GM12878 (cell line): ENCODE data around the gene SH3D19. TPM values are rescaled to one million over a fixed set of nuclear protein-coding genes. Genes with fewer than 3 reads are reported as not detected.

Experiments
- ATAC-seq: fragments of 200-7000 bp; cut with Tn5 transposase; 3 replicates; pipeline ENCODE4 v1.9.1; 2020; ENCODE audit warnings: mild to moderate bottlenecking, moderate library complexity
- BruUV-seq: library from RNA; stranded (reverse); fragments of 400-500 nt; replicated peaks from 2 replicates; lab custom pipeline; 2021; lab: Mats Ljungman, UMichigan
- CTCF ChIA-PET: fragments of 300-600 bp; sonication (Branson Sonifier 250); formaldehyde crosslinking; extraction: SDS; loops from one replicate; lab custom pipeline; 2021; ENCODE audit warnings: inconsistent platforms; lab: Yijun Ruan, JAX
- POLR2A ChIA-PET: fragments of 350-600 bp; formaldehyde crosslinking; extraction: SDS; loops from one replicate; lab custom pipeline; 2021; ENCODE audit warnings: inconsistent platforms; lab: Charles Lee
- RAD21 ChIA-PET: fragments of 300-600 bp; sonication (Branson Sonifier 250); formaldehyde crosslinking; loops from one replicate; lab custom pipeline; 2023; ENCODE audit warnings: antibody characterized with exemption; ENCODE audit not compliant: unreplicated experiment; lab: Charles Lee
- SMC1A ChIA-PET: fragments of 300-600 bp; sonication (Branson Sonifier 250); formaldehyde crosslinking; loops from one replicate; lab custom pipeline; 2023; ENCODE audit not compliant: unreplicated experiment, uncharacterized antibody; lab: Charles Lee
- DNase-seq: peaks from one replicate; pipeline ENCODE4 v3.0.0-alpha.2; 2011; ENCODE audit warnings: low read depth, low spot score
- FAIRE-seq: peaks from 3 replicates; lab custom pipeline; 2011; peaks lifted over from hg19 to GRCh38; lab: Jason Lieb, UNC
- H2AFZ ChIP-seq: 2 replicates; pipeline ENCODE4 v1.6.0; 2011; ENCODE audit warnings: low read depth, low read length, control low read depth; ENCODE audit not compliant: control insufficient read depth
- H3K27ac ChIP-seq: 2 replicates; pipeline ENCODE4 v1.5.1; 2011; ENCODE audit warnings: control low read depth; ENCODE audit not compliant: control insufficient read depth, insufficient read depth
- H3K27me3 ChIP-seq, 2 experiments: replicated peaks in 1 of 2; 2 replicates each; pipeline versions ENCODE4 v1.6.0 to v1.6.1; 2011; ENCODE audit warnings: low read length in 1 of 2; ENCODE audit not compliant: control insufficient read depth in 2 of 2, insufficient read depth in 2 of 2
- H3K36me3 ChIP-seq, 2 experiments: 2 replicates each; pipeline ENCODE4 v1.5.1; 2011; ENCODE audit warnings: low read length in 1 of 2; ENCODE audit not compliant: control insufficient read depth in 2 of 2, insufficient read depth in 2 of 2
- H3K4me1 ChIP-seq: 2 replicates; pipeline ENCODE4 v1.6.1; 2011; ENCODE audit warnings: mild to moderate bottlenecking, low read length, moderate library complexity, mixed read lengths; ENCODE audit not compliant: control insufficient read depth, insufficient read depth
- H3K4me2 ChIP-seq: 2 replicates; pipeline ENCODE4 v1.6.0; 2011; ENCODE audit warnings: control low read depth; ENCODE audit not compliant: control insufficient read depth, insufficient read depth
- H3K4me3 ChIP-seq: fragments of 200-600 bp; sonication (generic); 2 replicates; pipeline ENCODE4 v1.5.1; 2016
- H3K79me2 ChIP-seq: 2 replicates; pipeline ENCODE4 v1.6.0; 2011; ENCODE audit warnings: low read length; ENCODE audit not compliant: control insufficient read depth, insufficient read depth
- H3K9ac ChIP-seq: 2 replicates; pipeline ENCODE4 v1.8.0; 2011; ENCODE audit warnings: low read length, control low read depth, mixed read lengths; ENCODE audit not compliant: control insufficient read depth, insufficient read depth
- H3K9me3 ChIP-seq: replicated peaks from 3 replicates; pipeline ENCODE4 v1.5.1; 2011; ENCODE audit warnings: mild to moderate bottlenecking, low read length; ENCODE audit not compliant: control insufficient read depth, insufficient read depth
- H4K20me1 ChIP-seq: 2 replicates; pipeline ENCODE4 v1.6.0; 2011; ENCODE audit not compliant: control insufficient read depth, insufficient read depth
- CEBPB ChIP-seq, 2 experiments: fragments of 150-350 bp in 1 of 2; IDR thresholded peaks; 2 replicates each; pipeline ENCODE4 v1.6.1; 2012 to 2014; ENCODE audit warnings: low read depth in 2 of 2, low read length in 2 of 2, borderline replicate concordance in 1 of 2, inconsistent platforms in 1 of 2
- CHD1 ChIP-seq: IDR thresholded peaks from 2 replicates; pipeline ENCODE4 v1.6.1; 2012; ENCODE audit warnings: low read depth, low read length, improper control_type of control experiment
- CREM ChIP-seq: IDR thresholded peaks from 2 replicates; pipeline ENCODE4 v1.6.1; 2014; ENCODE audit warnings: antibody characterized with exemption, low read depth
- KLF5 ChIP-seq: fragments of 450-650 bp; IDR thresholded peaks from 2 replicates; pipeline ENCODE4 v1.6.1; 2014; ENCODE audit warnings: mild to moderate bottlenecking; ENCODE audit not compliant: partially characterized antibody
- MTA2 ChIP-seq: fragments of 450-650 bp; IDR thresholded peaks from 2 replicates; pipeline ENCODE4 v1.6.1; 2016; ENCODE audit warnings: low read depth, mild to moderate bottlenecking, moderate library complexity
- POLR2A ChIP-seq: IDR thresholded peaks from 2 replicates; pipeline ENCODE4 v1.6.1; 2011; ENCODE audit warnings: low read depth, mild to moderate bottlenecking, low read length
- RFX5 ChIP-seq: IDR thresholded peaks from 2 replicates; pipeline ENCODE4 v1.6.1; 2011; ENCODE audit warnings: low read depth, low read length, improper control_type of control experiment
- SMARCA5 ChIP-seq: fragments of 450-650 bp; IDR thresholded peaks from 2 replicates; pipeline ENCODE4 v1.6.1; 2017; ENCODE audit warnings: mild to moderate bottlenecking
- TCF7 ChIP-seq: IDR thresholded peaks from 2 replicates; pipeline ENCODE4 v1.6.1; 2014; ENCODE audit warnings: antibody characterized with exemption, borderline replicate concordance
- WGBS: methylation state at CpG from one replicate; pipeline ENCODE4 v1.1.6; 2016; ENCODE audit warnings: low lambda C conversion rate; ENCODE audit not compliant: insufficient replicate concordance, insufficient coverage; ENCODE audit errors: missing lambda C conversion rate; 5-methylcytosine and 5-hydroxymethylcytosine counted together
- in situ Hi-C: fragments of 300-500 bp; cut with MboI; formaldehyde crosslinking; loops from 9 replicates; pipeline ENCODE4 v1.14.3; 2018; ENCODE audit warnings: mixed read lengths
- intact Hi-C: fragments of 100-400 bp; cut with micrococcal nuclease; formaldehyde crosslinking; loops from one replicate; pipeline ENCODE4 v1.14.2; 2022; ENCODE audit not compliant: unreplicated experiment
- polyA plus RNA-seq, 11 experiments: library from polyadenylated mRNA; depleted of rRNA in 4 of 11; unstranded in 6 of 11; stranded (reverse) in 5 of 11; fragments of >200 nt; fragmentation: Nextera tagmentation in 4 of 11; fragmentation: Illumina TruSeq in 1 of 11; extraction: Ambion mirVana in 4 of 11; extraction: Trizol in 1 of 11; gene quantifications; 1 replicate in 1 of 11; 2 replicates in 10 of 11; pipeline versions ENCODE4 v1.2.1 to v1.2.3, GENCODE V29; 2011 to 2016; ENCODE audit warnings: inconsistent platforms in 2 of 11, missing spikeins in 2 of 11, low read depth in 1 of 11
- total RNA-seq, 4 experiments: library from RNA; depleted of rRNA in 3 of 4; stranded (reverse); fragments of >200 nt in 3 of 4; fragmentation: Illumina TruSeq in 1 of 4; extraction: Trizol in 1 of 4; gene quantifications; 2 replicates each; pipeline versions ENCODE4 v1.2.1 to v1.2.3, GENCODE V29; 2013 to 2021
- TF ChIP-seq, protein P1 (sequence below): IDR thresholded peaks from 2 replicates; pipeline ENCODE4 v1.6.1; 2012; ENCODE audit warnings: mild to moderate bottlenecking, low read depth, low read length
- TF ChIP-seq, protein P2 (sequence below): fragments of 450-650 bp; conservative IDR thresholded peaks from 2 replicates; pipeline ENCODE4 v1.6.1; 2017; ENCODE audit warnings: mild to moderate bottlenecking, moderate library complexity
- TF ChIP-seq, protein P3 (sequence below): fragments of 150-350 bp; IDR thresholded peaks from 2 replicates; pipeline ENCODE4 v1.6.1; 2014; ENCODE audit warnings: mild to moderate bottlenecking, low read depth, low read length
- TF ChIP-seq, protein P4 (sequence below): fragments of 450-650 bp; IDR thresholded peaks from 2 replicates; pipeline ENCODE4 v1.6.1; 2017; ENCODE audit warnings: mild to moderate bottlenecking, low read depth, inconsistent platforms; ENCODE audit not compliant: poor library complexity, severe bottlenecking
- TF ChIP-seq, protein P5 (sequence below): IDR thresholded peaks from 2 replicates; pipeline ENCODE4 v1.6.1; 2012; ENCODE audit warnings: low read depth, low read length, improper control_type of control experiment
- TF ChIP-seq, protein P6 (sequence below): IDR thresholded peaks from 2 replicates; pipeline ENCODE4 v1.6.1; 2012; ENCODE audit warnings: low read depth, low read length, improper control_type of control experiment

Gene SH3D19
- total and polyA plus RNA-seq, 10 of the 15 experiments (the other 5 are each of a cell fraction or from before 2014, with no cell fraction given), result 0.03 to 6.9 (median 0.33) TPM; not detected in 3

DNA sequence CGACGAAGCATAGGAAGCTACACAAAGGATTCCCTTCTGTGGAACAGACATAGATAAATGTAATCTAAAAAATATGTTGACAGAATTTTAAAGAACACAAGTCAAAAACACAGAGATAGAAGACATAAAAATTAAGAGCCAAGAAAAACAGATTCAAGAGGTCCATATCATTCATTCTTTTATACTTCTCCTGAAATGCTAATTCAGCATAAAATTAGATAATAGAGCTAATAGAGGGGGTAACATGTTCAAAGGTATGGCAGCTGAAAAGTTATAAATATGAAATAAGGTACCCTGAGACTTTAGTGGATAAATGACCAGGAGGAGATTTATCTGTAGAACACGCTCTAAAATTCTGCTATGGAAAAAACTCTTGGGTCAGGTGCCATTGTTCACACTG, 85.8 kb downstream of the SH3D19 start:
- ChIA-PET CTCF (no interaction called here), RAD21 (no interaction called here), SMC1A (no interaction called here), POLR2A (no interaction called here)
- in situ Hi-C loops (no loop called here), intact Hi-C loops (no loop called here)
- no peaks in the 10 kb centered on the region for H3K9me3 ChIP-seq
- FAIRE-seq (no peak), DNase-seq (no peak), ATAC-seq (no peak)
- H3K4me2 ChIP-seq, result no peak overlapping the region
- no peaks in the 10 kb centered on the region for H3K4me1 ChIP-seq
- no peaks in the 10 kb centered on the region for H4K20me1 ChIP-seq
- no peak overlapping the region for H3K4me3 ChIP-seq
- H3K27me3 ChIP-seq, result no peaks in the 10 kb centered on the region; a peak in 1 of 4 replicates
- BruUV-seq, result no TSS peak
- no peak overlapping the region for H3K9ac ChIP-seq
- H2AFZ ChIP-seq, result no peak overlapping the region
- no peaks in the 10 kb centered on the region for H3K79me2 ChIP-seq
- H3K36me3 ChIP-seq, result no peaks in the 10 kb centered on the region
- 27% methylated on average over 3 of the region's 3 CpGs for WGBS
- no peak overlapping the region for H3K27ac ChIP-seq
- TF ChIP-seq POLR2A, result no peak
- TF ChIP-seq, protein P1, sequence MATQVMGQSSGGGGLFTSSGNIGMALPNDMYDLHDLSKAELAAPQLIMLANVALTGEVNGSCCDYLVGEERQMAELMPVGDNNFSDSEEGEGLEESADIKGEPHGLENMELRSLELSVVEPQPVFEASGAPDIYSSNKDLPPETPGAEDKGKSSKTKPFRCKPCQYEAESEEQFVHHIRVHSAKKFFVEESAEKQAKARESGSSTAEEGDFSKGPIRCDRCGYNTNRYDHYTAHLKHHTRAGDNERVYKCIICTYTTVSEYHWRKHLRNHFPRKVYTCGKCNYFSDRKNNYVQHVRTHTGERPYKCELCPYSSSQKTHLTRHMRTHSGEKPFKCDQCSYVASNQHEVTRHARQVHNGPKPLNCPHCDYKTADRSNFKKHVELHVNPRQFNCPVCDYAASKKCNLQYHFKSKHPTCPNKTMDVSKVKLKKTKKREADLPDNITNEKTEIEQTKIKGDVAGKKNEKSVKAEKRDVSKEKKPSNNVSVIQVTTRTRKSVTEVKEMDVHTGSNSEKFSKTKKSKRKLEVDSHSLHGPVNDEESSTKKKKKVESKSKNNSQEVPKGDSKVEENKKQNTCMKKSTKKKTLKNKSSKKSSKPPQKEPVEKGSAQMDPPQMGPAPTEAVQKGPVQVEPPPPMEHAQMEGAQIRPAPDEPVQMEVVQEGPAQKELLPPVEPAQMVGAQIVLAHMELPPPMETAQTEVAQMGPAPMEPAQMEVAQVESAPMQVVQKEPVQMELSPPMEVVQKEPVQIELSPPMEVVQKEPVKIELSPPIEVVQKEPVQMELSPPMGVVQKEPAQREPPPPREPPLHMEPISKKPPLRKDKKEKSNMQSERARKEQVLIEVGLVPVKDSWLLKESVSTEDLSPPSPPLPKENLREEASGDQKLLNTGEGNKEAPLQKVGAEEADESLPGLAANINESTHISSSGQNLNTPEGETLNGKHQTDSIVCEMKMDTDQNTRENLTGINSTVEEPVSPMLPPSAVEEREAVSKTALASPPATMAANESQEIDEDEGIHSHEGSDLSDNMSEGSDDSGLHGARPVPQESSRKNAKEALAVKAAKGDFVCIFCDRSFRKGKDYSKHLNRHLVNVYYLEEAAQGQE, result no peak
- no peak for TF ChIP-seq MTA2
- no peak for TF ChIP-seq SMARCA5
- TF ChIP-seq TCF7, result no peak
- TF ChIP-seq, protein P2, sequence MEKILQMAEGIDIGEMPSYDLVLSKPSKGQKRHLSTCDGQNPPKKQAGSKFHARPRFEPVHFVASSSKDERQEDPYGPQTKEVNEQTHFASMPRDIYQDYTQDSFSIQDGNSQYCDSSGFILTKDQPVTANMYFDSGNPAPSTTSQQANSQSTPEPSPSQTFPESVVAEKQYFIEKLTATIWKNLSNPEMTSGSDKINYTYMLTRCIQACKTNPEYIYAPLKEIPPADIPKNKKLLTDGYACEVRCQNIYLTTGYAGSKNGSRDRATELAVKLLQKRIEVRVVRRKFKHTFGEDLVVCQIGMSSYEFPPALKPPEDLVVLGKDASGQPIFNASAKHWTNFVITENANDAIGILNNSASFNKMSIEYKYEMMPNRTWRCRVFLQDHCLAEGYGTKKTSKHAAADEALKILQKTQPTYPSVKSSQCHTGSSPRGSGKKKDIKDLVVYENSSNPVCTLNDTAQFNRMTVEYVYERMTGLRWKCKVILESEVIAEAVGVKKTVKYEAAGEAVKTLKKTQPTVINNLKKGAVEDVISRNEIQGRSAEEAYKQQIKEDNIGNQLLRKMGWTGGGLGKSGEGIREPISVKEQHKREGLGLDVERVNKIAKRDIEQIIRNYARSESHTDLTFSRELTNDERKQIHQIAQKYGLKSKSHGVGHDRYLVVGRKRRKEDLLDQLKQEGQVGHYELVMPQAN, result no peak
- TF ChIP-seq, protein P3, sequence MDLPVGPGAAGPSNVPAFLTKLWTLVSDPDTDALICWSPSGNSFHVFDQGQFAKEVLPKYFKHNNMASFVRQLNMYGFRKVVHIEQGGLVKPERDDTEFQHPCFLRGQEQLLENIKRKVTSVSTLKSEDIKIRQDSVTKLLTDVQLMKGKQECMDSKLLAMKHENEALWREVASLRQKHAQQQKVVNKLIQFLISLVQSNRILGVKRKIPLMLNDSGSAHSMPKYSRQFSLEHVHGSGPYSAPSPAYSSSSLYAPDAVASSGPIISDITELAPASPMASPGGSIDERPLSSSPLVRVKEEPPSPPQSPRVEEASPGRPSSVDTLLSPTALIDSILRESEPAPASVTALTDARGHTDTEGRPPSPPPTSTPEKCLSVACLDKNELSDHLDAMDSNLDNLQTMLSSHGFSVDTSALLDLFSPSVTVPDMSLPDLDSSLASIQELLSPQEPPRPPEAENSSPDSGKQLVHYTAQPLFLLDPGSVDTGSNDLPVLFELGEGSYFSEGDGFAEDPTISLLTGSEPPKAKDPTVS, result no peak
- TF ChIP-seq, protein P4, sequence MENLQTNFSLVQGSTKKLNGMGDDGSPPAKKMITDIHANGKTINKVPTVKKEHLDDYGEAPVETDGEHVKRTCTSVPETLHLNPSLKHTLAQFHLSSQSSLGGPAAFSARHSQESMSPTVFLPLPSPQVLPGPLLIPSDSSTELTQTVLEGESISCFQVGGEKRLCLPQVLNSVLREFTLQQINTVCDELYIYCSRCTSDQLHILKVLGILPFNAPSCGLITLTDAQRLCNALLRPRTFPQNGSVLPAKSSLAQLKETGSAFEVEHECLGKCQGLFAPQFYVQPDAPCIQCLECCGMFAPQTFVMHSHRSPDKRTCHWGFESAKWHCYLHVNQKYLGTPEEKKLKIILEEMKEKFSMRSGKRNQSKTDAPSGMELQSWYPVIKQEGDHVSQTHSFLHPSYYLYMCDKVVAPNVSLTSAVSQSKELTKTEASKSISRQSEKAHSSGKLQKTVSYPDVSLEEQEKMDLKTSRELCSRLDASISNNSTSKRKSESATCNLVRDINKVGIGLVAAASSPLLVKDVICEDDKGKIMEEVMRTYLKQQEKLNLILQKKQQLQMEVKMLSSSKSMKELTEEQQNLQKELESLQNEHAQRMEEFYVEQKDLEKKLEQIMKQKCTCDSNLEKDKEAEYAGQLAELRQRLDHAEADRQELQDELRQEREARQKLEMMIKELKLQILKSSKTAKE, result no peak
- TF ChIP-seq, protein P5, sequence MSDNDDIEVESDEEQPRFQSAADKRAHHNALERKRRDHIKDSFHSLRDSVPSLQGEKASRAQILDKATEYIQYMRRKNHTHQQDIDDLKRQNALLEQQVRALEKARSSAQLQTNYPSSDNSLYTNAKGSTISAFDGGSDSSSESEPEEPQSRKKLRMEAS, result no peak
- TF ChIP-seq CEBPB (IDR thresholded peaks at IDR 0.05; ENCODE audit: borderline replicate concordance in 1 of 2, low read depth in 2 of 2, low read length in 2 of 2), result no peak
- no peak for TF ChIP-seq KLF5
- TF ChIP-seq CHD1, result no peak
- no peak for TF ChIP-seq RFX5
- TF ChIP-seq CREM, result no peak
- TF ChIP-seq, protein P6, sequence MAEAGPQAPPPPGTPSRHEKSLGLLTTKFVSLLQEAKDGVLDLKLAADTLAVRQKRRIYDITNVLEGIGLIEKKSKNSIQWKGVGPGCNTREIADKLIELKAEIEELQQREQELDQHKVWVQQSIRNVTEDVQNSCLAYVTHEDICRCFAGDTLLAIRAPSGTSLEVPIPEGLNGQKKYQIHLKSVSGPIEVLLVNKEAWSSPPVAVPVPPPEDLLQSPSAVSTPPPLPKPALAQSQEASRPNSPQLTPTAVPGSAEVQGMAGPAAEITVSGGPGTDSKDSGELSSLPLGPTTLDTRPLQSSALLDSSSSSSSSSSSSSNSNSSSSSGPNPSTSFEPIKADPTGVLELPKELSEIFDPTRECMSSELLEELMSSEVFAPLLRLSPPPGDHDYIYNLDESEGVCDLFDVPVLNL, result no peak
